Measurements from ENCODE around the gene GBP6. TPM values are rescaled to one million over a fixed set of nuclear protein-coding genes. Genes with fewer than 3 reads are reported as not detected.
"Not testable (repeated sequence)": the region's sequence is repeated elsewhere in the genome, so short reads cannot be mapped to it uniquely, and the experiment has no call there.

Gene GBP6
- total RNA-seq, 2 donors from 2014 or later, result 0.28 to 0.58 TPM

GRCh38 chr1:89356658-89357400, 7.0 kb upstream of the GBP6 start:
- ATAC-seq (replicated peaks), result peak; percentile 49
- no peaks in the 10 kb centered on the region for H3K9me3 Mint-ChIP-seq
- no peaks in the 10 kb centered on the region for H3K27me3 Mint-ChIP-seq
- H3K27ac Mint-ChIP-seq, result peak overlapping the region; percentile 28
- peaks cover 15% of the 10 kb centered on the region for H3K4me1 Mint-ChIP-seq
- H3K4me3 Mint-ChIP-seq, result peak overlapping the region; percentile 64
- H3K36me3 Mint-ChIP-seq (ENCODE audit: low read depth), result no peaks in the 10 kb centered on the region

- H3K4me1 Mint-ChIP-seq, result peaks cover 23% of the 10 kb centered on the region
- no peaks in the 10 kb centered on the region for H3K27me3 Mint-ChIP-seq
- H3K4me3 Mint-ChIP-seq, result peak overlapping the region; percentile 64
- peak; percentile 76 for ATAC-seq (replicated peaks)
- no peaks in the 10 kb centered on the region for H3K9me3 Mint-ChIP-seq
- peak overlapping the region; percentile 58 for H3K27ac Mint-ChIP-seq
- no peaks in the 10 kb centered on the region for H3K36me3 Mint-ChIP-seq (ENCODE audit: low read depth)
These were observed 5.5 kb upstream of the GBP6 start for GRCh38 chr1:89358287-89358893.

GRCh38 chr1:89360716-89361115, 3.1 kb upstream of the GBP6 start:
- ATAC-seq (replicated peaks), result no peak
- Mint-ChIP-seq H3K4me3 (no peak overlapping the region), H3K9me3 (no peaks in the 10 kb centered on the region), H3K27me3 (no peaks in the 10 kb centered on the region), H3K36me3 (ENCODE audit: low read depth) (no peaks in the 10 kb centered on the region), H3K27ac (no peak overlapping the region), H3K4me1 (peaks cover 28% of the 10 kb centered on the region)

- no peak overlapping the region for H3K4me3 Mint-ChIP-seq
- H3K36me3 Mint-ChIP-seq (ENCODE audit: low read depth), result no peaks in the 10 kb centered on the region
- no peaks in the 10 kb centered on the region for H3K9me3 Mint-ChIP-seq
- peaks cover 28% of the 10 kb centered on the region for H3K4me1 Mint-ChIP-seq
- H3K27ac Mint-ChIP-seq, result no peak overlapping the region
- no peak for ATAC-seq (replicated peaks)
- no peaks in the 10 kb centered on the region for H3K27me3 Mint-ChIP-seq
These were observed 2.2 kb upstream of the GBP6 start for GRCh38 chr1:89361681-89362080.

GRCh38 chr1:89363196-89363595, 663 bp upstream of the GBP6 start:
- Mint-ChIP-seq H3K9me3 (no peaks in the 10 kb centered on the region), H3K4me1 (peaks cover 17% of the 10 kb centered on the region), H3K27ac (peak overlapping the region; percentile 74), H3K4me3 (peak overlapping the region; percentile 71), H3K27me3 (no peaks in the 10 kb centered on the region), H3K36me3 (ENCODE audit: low read depth) (no peaks in the 10 kb centered on the region)
- ATAC-seq (replicated peaks), result peak; percentile 93

GRCh38 chr1:89364954-89365550, 1.2 kb downstream of the GBP6 start:
- Mint-ChIP-seq H3K27me3 (no peaks in the 10 kb centered on the region), H3K9me3 (no peaks in the 10 kb centered on the region), H3K4me1 (peaks cover 13% of the 10 kb centered on the region), H3K27ac (no peak overlapping the region), H3K36me3 (ENCODE audit: low read depth) (no peaks in the 10 kb centered on the region), H3K4me3 (no peak overlapping the region)
- ATAC-seq (replicated peaks), result no peak

GRCh38 chr1:89367221-89367620, 3.4 kb downstream of the GBP6 start:
- Mint-ChIP-seq H3K4me1 (peaks cover 13% of the 10 kb centered on the region), H3K4me3 (no peak overlapping the region)
- ATAC-seq (replicated peaks), result no peak

GRCh38 chr1:89369331-89369730, 5.5 kb downstream of the GBP6 start:
- peaks cover 4% of the 10 kb centered on the region for H3K9me3 Mint-ChIP-seq
- no peaks in the 10 kb centered on the region for H3K4me1 Mint-ChIP-seq
- ATAC-seq (replicated peaks), result no peak
- H3K4me3 Mint-ChIP-seq, result no peak overlapping the region
- no peak overlapping the region for H3K27ac Mint-ChIP-seq
- H3K27me3 Mint-ChIP-seq, result no peaks in the 10 kb centered on the region
- H3K36me3 Mint-ChIP-seq (ENCODE audit: low read depth), result no peaks in the 10 kb centered on the region

More at GRCh38 chr1:89367221-89367620, 3.4 kb downstream of the GBP6 start:
- Mint-ChIP-seq H3K27me3 (no peaks in the 10 kb centered on the region), H3K9me3 (no peaks in the 10 kb centered on the region), H3K27ac (no peak overlapping the region), H3K36me3 (ENCODE audit: low read depth) (no peaks in the 10 kb centered on the region)

- H3K4me1 Mint-ChIP-seq; H3K36me3 Mint-ChIP-seq (ENCODE audit: low read depth): not testable (repeated sequence)
These were observed 10.0 kb downstream of the GBP6 start for GRCh38 chr1:89373810-89374209.

GRCh38 chr1:89378001-89378400, 14.1 kb downstream of the GBP6 start:
- Mint-ChIP-seq H3K9me3 (peaks cover 4% of the 10 kb centered on the region), H3K27me3 (no peaks in the 10 kb centered on the region), H3K4me1 (peaks cover 8% of the 10 kb centered on the region), H3K36me3 (ENCODE audit: low read depth) (no peaks in the 10 kb centered on the region), H3K27ac (no peak overlapping the region), H3K4me3 (no peak overlapping the region)
- ATAC-seq (replicated peaks), result no peak

More at GRCh38 chr1:89373810-89374209, 10.0 kb downstream of the GBP6 start:
- not testable (repeated sequence) for H3K27ac Mint-ChIP-seq; H3K4me3 Mint-ChIP-seq; H3K9me3 Mint-ChIP-seq; H3K27me3 Mint-ChIP-seq; ATAC-seq (replicated peaks)

GRCh38 chr1:89381618-89382017, 17.8 kb downstream of the GBP6 start:
- H3K27me3 Mint-ChIP-seq, result no peaks in the 10 kb centered on the region
- H3K27ac Mint-ChIP-seq, result no peak overlapping the region
- H3K36me3 Mint-ChIP-seq (ENCODE audit: low read depth), result no peaks in the 10 kb centered on the region
- no peak overlapping the region for H3K4me3 Mint-ChIP-seq
- no peak for ATAC-seq (replicated peaks)
- H3K4me1 Mint-ChIP-seq, result peaks cover 8% of the 10 kb centered on the region
- no peaks in the 10 kb centered on the region for H3K9me3 Mint-ChIP-seq

GRCh38 chr1:89382479-89382878, 18.6 kb downstream of the GBP6 start:
- Mint-ChIP-seq H3K36me3 (ENCODE audit: low read depth) (no peaks in the 10 kb centered on the region), H3K9me3 (no peaks in the 10 kb centered on the region), H3K4me1 (peaks cover 8% of the 10 kb centered on the region), H3K27ac (no peak overlapping the region), H3K27me3 (no peaks in the 10 kb centered on the region), H3K4me3 (no peak overlapping the region)
- peak; percentile 64 for ATAC-seq (replicated peaks)

- H3K36me3 Mint-ChIP-seq (ENCODE audit: low read depth), result no peaks in the 10 kb centered on the region
- no peak overlapping the region for H3K27ac Mint-ChIP-seq
- ATAC-seq (replicated peaks), result no peak
- H3K4me1 Mint-ChIP-seq, result peaks cover 8% of the 10 kb centered on the region
- H3K27me3 Mint-ChIP-seq, result no peaks in the 10 kb centered on the region
- H3K9me3 Mint-ChIP-seq, result no peaks in the 10 kb centered on the region
- H3K4me3 Mint-ChIP-seq, result no peak overlapping the region
These were observed 19.3 kb downstream of the GBP6 start for GRCh38 chr1:89383185-89383584.

- Mint-ChIP-seq H3K36me3 (ENCODE audit: low read depth) (no peaks in the 10 kb centered on the region), H3K4me3 (no peak overlapping the region)
- no peak for ATAC-seq (replicated peaks)
These were observed 26.8 kb downstream of the GBP6 start for GRCh38 chr1:89390707-89391106.

GRCh38 chr1:89391686-89392085, 27.8 kb downstream of the GBP6 start:
- Mint-ChIP-seq H3K36me3 (ENCODE audit: low read depth) (no peaks in the 10 kb centered on the region), H3K4me1 (no peaks in the 10 kb centered on the region), H3K27ac (no peak overlapping the region), H3K4me3 (no peak overlapping the region), H3K9me3 (peaks cover 6% of the 10 kb centered on the region), H3K27me3 (no peaks in the 10 kb centered on the region)
- ATAC-seq (replicated peaks), result no peak

More at GRCh38 chr1:89390707-89391106, 26.8 kb downstream of the GBP6 start:
- Mint-ChIP-seq H3K27ac (no peak overlapping the region), H3K4me1 (no peaks in the 10 kb centered on the region), H3K27me3 (no peaks in the 10 kb centered on the region), H3K9me3 (peaks cover 6% of the 10 kb centered on the region)

All from activated T-helper 17 cell treated with anti-CD3 and anti-CD28 coated beads, Interleukin-2, amount 50 U/mL, for 72 hours (primary cell).